ENCODE measurements around the gene MOB1B.
"Not testable (repeated sequence)": the region's sequence is repeated elsewhere in the genome, so short reads cannot be mapped to it uniquely, and the experiment has no call there.

The MOB1B gene

GRCh38 chr4:71009086-71009485 lies 106.9 kb downstream of the MOB1B start:
- peak; percentile 36 for DNase-seq (ENCODE audit: low spot score)

- peak; percentile 57 for DNase-seq (ENCODE audit: low spot score)
Observed at GRCh38 chr4:71009890-71010588, 107.9 kb downstream of the MOB1B start.

- no peak for DNase-seq (ENCODE audit: low spot score)
Observed at GRCh38 chr4:71011451-71011850, 109.3 kb downstream of the MOB1B start.

- not testable (repeated sequence) for DNase-seq (ENCODE audit: low spot score)
Observed at GRCh38 chr4:71017391-71017790, 115.2 kb downstream of the MOB1B start.

- DNase-seq (ENCODE audit: low spot score): no peak
Observed at GRCh38 chr4:71020611-71021010, 118.4 kb downstream of the MOB1B start.

GRCh38 chr4:71025654-71026053 lies 123.5 kb downstream of the MOB1B start:
- no peak for DNase-seq (ENCODE audit: low spot score)

GRCh38 chr4:71026086-71026485 lies 123.9 kb downstream of the MOB1B start:
- peak; percentile 42 for DNase-seq (ENCODE audit: low spot score)

GRCh38 chr4:71027611-71028010 lies 125.4 kb downstream of the MOB1B start:
- no peak for DNase-seq (ENCODE audit: low spot score)

- no peak for DNase-seq (ENCODE audit: low spot score)
Observed at GRCh38 chr4:71029504-71029903, 127.3 kb downstream of the MOB1B start.

GRCh38 chr4:71032106-71032505 lies 129.9 kb downstream of the MOB1B start:
- DNase-seq (ENCODE audit: low spot score): peak; percentile 64
